ENCODE results near the gene NPTN. TPM values are rescaled to one million over a fixed set of nuclear protein-coding genes. Genes with fewer than 3 reads are reported as not detected.

The NPTN gene
- total and polyA plus RNA-seq, 9 of the 15 experiments (the other 6 are each of a cell fraction or from before 2014, with no cell fraction given), result 9.6 to 48.5 (median 21.7) TPM

DNA sequence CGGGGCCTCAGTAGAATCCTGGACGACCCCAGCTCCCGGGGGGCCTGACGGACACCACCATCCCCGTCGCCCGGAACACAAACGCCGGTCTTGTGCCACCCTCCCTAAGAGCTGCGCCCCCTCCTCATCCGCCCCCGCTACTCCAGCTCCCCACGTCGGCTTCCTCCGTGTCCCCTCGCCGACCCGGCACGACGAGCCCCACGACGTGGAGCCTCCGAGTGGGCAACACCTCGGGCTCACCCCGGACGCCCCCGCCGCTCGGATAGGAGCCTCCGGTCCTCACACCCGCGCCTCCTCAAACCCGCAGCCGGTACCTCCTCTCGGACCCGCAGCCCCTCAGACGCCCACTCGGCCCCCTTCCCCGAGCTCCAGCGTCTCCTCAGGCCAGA, 525 bp downstream of the NPTN start (continued):
- TF ChIP-seq TAF9B (IDR thresholded peaks at IDR 0.05; ENCODE audit: partially characterized antibody), result no peak
- TF ChIP-seq EGR1 (conservative IDR thresholded peaks at IDR 0.05), result peak; percentile 78
- TF ChIP-seq CBFB (CRISPR knock-in tag; IDR thresholded peaks at IDR 0.05), result no peak
- TF ChIP-seq SAP30 (IDR thresholded peaks at IDR 0.05; ENCODE audit: borderline replicate concordance, insufficient read depth, low read depth, low read length, poor library complexity, severe bottlenecking), result peak; percentile 37
- no peak for TF ChIP-seq HDAC2 (IDR thresholded peaks at IDR 0.05)

DNA sequence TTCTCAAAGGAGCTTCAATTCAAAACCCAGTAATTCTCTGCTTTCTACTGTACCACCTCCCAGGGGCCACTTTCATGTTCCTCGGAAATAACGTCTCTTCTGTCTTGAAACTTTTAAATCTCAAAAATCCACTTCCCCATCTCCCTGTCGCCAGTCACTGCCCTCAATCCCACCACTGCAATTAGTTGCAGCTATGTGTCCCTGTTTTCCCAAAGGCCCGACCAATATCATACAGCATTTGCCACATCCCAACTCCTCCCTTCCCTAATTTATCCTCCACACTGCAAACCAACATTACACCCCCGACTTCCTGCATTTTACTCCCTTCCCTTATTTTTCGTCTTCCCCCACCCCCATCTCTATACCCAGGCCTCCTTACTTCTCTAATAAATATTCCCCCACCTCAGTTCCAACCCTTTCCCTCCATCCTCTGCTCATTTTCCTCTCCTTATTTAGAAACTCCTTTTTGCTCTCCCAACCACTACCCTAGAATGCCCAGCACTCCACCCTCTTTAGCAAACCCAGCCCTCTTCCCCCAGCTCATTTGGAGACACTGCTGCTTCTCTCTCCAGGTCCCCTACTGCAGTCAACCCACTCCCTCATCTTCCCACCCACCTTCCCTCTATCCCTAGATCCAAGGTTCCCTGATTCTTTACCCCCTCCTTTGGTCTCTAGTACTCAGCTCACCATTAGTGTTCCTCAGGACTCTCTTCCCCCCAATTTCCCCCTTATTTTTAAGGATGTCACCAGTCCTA, 1.1 kb downstream of the NPTN start:
- WGBS (ENCODE audit: insufficient coverage, low coverage, missing lambda C conversion rate), result 1% methylated on average over 6 of the region's 6 CpGs
- TF ChIP-seq MBD2 (IDR thresholded peaks at IDR 0.05; ENCODE audit: borderline replicate concordance, low read depth) (no peak), NR2C2 (CRISPR knock-in tag; IDR thresholded peaks at IDR 0.05) (no peak), NR2C2 (tag; IDR thresholded peaks at IDR 0.05) (no peak), TGIF2 (CRISPR knock-in tag; IDR thresholded peaks at IDR 0.05) (no peak), HDGF (IDR thresholded peaks at IDR 0.05) (0 out of 2 replicates have a peak, but pooled peaks have one; percentile 55)
- TF ChIP-seq, protein P1, sequence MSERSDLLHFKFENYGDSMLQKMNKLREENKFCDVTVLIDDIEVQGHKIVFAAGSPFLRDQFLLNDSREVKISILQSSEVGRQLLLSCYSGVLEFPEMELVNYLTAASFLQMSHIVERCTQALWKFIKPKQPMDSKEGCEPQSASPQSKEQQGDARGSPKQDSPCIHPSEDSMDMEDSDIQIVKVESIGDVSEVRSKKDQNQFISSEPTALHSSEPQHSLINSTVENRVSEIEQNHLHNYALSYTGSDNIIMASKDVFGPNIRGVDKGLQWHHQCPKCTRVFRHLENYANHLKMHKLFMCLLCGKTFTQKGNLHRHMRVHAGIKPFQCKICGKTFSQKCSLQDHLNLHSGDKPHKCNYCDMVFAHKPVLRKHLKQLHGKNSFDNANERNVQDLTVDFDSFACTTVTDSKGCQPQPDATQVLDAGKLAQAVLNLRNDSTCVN (CRISPR knock-in tag; IDR thresholded peaks at IDR 0.05), result peak; percentile 76; the same call in 1 of the 2 replicates
- TF ChIP-seq, protein P2, sequence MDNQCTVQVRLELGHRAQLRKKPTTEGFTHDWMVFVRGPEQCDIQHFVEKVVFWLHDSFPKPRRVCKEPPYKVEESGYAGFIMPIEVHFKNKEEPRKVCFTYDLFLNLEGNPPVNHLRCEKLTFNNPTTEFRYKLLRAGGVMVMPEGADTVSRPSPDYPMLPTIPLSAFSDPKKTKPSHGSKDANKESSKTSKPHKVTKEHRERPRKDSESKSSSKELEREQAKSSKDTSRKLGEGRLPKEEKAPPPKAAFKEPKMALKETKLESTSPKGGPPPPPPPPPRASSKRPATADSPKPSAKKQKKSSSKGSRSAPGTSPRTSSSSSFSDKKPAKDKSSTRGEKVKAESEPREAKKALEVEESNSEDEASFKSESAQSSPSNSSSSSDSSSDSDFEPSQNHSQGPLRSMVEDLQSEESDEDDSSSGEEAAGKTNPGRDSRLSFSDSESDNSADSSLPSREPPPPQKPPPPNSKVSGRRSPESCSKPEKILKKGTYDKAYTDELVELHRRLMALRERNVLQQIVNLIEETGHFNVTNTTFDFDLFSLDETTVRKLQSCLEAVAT (IDR thresholded peaks at IDR 0.05), result peak in 1 of 2 experiments; percentile 29; a peak in 1 of 4 replicates

More for the DNA sequence above, 1.1 kb downstream of the NPTN start:
- H3K9me1 ChIP-seq (ENCODE audit: control insufficient read depth, insufficient read depth, low read length), result no peaks in the 10 kb centered on the region
- ChIA-PET POLR2A (interaction anchor here (0.6 to 4.7 kb wide), 15 partner anchors 9 to 336 kb away, joined by 3 to 18 read pairs (median 5); no protein-coding TSS in a partner anchor), CTCF (ENCODE audit: low intra/inter-chr PET ratio) (interaction anchor here (0.6 kb wide), 1 partner anchor 53 kb away, joined by 3 read pairs; no protein-coding TSS in a partner anchor)
- H3K4me3 ChIP-seq, result peak overlapping the region; percentile 70
- intact Hi-C loops (cut with micrococcal nuclease) (no loop called here), in situ Hi-C loops (cut with MboI) (no loop called here)
- peak; percentile 15 for FAIRE-seq
- DNase-seq (ENCODE audit: extremely low read depth in 1 of 4, low spot score in 3 of 4), result peak; percentile 15 to 26 (median 26)
- no peaks in the 10 kb centered on the region for H3K36me3 ChIP-seq (ENCODE audit: control insufficient read depth, insufficient read depth, low read length)
- H3K27me3 ChIP-seq (ENCODE audit: control insufficient read depth in 2 of 2, insufficient read depth in 2 of 2, low read length in 2 of 2), result no peaks in the 10 kb centered on the region
- H3K9ac ChIP-seq (ENCODE audit: insufficient read depth in 1 of 2, low read depth in 2 of 2, low read length in 2 of 2), result peak overlapping the region; percentile 73 to 92
- no peaks in the 10 kb centered on the region for H3K9me3 ChIP-seq (replicated peaks; ENCODE audit: control insufficient read depth, insufficient read depth, low read depth, low read length)
- H3K27ac ChIP-seq (ENCODE audit: extremely low read depth, low read depth, low read length), result peak overlapping the region; percentile 65; the same call in 2 of the 3 replicates
- H4K20me1 ChIP-seq (replicated peaks; ENCODE audit: control insufficient read depth, insufficient read depth, low read length), result peaks cover 8% of the 10 kb centered on the region; the same call in 1 of the 2 replicates
- BruUV-seq (replicated peaks), result no TSS peak
- H3K79me2 ChIP-seq (ENCODE audit: control insufficient read depth, insufficient read depth, low read length), result peaks cover 57% of the 10 kb centered on the region
- ATAC-seq, result peak; percentile 6
- H2AFZ ChIP-seq (ENCODE audit: low read depth, low read length), result peak overlapping the region; percentile 14; the same call in 1 of the 2 replicates
- peaks cover 19 to 25% of the 10 kb centered on the region in 2 experiments for H3K4me1 ChIP-seq (replicated peaks in 1 of 2; ENCODE audit: control insufficient read depth in 2 of 2, insufficient read depth in 2 of 2, low read length in 2 of 2)
- H3K4me2 ChIP-seq (ENCODE audit: insufficient read depth, low read length), result peak overlapping the region; percentile 89
